Fibroblast of lung (primary cell): ENCODE data around the gene CALHM1.
"Not testable (repeated sequence)": the region's sequence is repeated elsewhere in the genome, so short reads cannot be mapped to it uniquely, and the experiment has no call there.

ENCODE experiments used
- CTCF ChIP-seq, 2 donors: IDR thresholded peaks in 1 of 2; conservative IDR thresholded peaks in 1 of 2; 1 replicate in 1 of 2; 2 replicates in 1 of 2; pipeline ENCODE4 v1.5.1; 2011 to 2012; ENCODE audit warnings: low read length in 2 of 2, control low read depth in 1 of 2, inconsistent platforms in 1 of 2, low read depth in 1 of 2, mild to moderate bottlenecking in 1 of 2
- EZH2 ChIP-seq: IDR thresholded peaks from 2 replicates; pipeline ENCODE4 v1.5.1; 2012; ENCODE audit warnings: low read length, control low read depth, mild to moderate bottlenecking; ENCODE audit errors: missing control alignments

GRCh38 chr10:103503777-103504176, 45.1 kb upstream of the CALHM1 start:
- not testable (repeated sequence) for TF ChIP-seq CTCF (conservative IDR thresholded peaks at IDR 0.05 in 1 of 2, IDR thresholded peaks at IDR 0.05 in 1 of 2; ENCODE audit: low read depth in 1 of 2, low read length in 2 of 2); EZH2
